ENCODE measurements around the gene KRTAP9-3.
"Not testable (repeated sequence)": the region's sequence is repeated elsewhere in the genome, so short reads cannot be mapped to it uniquely, and the experiment has no call there.

Gene KRTAP9-3

DNA sequence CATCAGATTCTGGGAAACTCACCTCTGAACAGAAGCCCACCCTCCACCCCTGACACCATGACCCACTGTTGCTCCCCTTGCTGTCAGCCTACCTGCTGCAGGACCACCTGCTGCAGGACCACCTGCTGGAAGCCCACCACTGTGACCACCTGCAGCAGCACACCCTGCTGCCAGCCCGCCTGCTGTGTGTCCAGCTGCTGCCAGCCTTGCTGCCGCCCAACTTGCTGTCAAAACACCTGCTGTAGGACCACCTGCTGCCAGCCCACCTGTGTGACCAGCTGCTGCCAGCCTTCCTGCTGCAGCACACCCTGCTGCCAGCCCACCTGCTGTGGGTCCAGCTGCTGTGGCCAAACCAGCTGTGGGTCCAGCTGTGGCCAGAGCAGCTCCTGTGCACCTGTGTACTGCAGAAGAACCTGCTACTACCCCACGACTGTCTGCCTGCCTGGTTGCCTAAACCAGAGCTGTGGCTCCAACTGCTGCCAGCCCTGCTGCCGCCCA lies 5.6 kb upstream of the KRTAP9-3 start, which contains the start of gene KRTAP9-2:
TSS of gene KRTAP9-2 (plus strand) at position 51 of the 498 bp plus-strand sequence. CDS start at position 58, 7 bp downstream.
- not testable (repeated sequence) for H3K4me1 Mint-ChIP-seq; H3K4me3 Mint-ChIP-seq; H3K9me3 Mint-ChIP-seq; ATAC-seq (ENCODE audit: low read depth); H3K36me3 Mint-ChIP-seq; H3K27ac Mint-ChIP-seq; H3K27me3 Mint-ChIP-seq; DNase-seq (ENCODE audit: low spot score in 2 of 2)

DNA sequence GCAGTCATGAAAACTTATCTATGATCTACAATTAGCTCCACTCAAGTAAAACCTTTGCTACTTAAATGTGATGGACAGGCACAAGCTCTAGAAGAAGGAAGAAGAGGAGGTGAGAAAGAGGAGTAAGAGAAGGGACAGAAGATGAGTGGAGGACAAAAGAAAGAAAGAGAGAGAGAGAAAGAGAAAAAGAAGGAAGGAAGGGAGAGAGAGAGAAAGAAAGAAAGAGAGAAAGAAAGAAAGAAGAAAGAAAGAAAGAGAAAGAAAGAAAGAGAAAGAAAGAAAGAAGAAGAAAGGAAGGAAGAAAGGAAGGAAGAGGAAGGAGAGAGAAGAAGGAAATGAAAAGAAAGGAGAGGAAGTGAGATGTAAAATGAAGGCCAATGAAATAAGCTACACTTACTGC lies 2.2 kb upstream of the KRTAP9-3 start:
- H3K4me1 Mint-ChIP-seq = peaks cover 3% of the 10 kb centered on the region
- no peak for ATAC-seq (ENCODE audit: low read depth)

DNA sequence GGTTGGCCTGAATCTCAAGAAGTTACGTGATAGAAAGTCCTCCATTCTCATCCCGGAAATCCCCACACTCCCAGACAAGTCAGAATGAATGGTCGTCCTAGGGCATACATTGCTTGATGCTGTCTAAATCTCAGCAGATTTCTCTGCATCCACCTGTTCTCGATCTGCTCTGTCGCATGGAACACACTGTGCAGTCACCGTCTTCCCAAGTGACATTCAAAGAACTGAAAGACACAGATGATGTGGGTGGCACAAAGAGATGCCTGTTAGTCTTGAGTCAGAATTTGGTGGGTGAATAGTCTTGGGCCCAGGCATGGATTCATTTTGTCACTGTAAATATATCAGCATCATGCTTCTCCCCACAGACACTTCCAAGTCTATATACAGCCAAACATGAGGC lies 518 bp upstream of the KRTAP9-3 start:
- Mint-ChIP-seq H3K4me1 (peaks cover 6% of the 10 kb centered on the region), H3K9me3 (peaks cover 2% of the 10 kb centered on the region), H3K27ac (no peak overlapping the region), H3K27me3 (peaks cover 29% of the 10 kb centered on the region), H3K4me3 (no peak overlapping the region), H3K36me3 (peaks cover 2% of the 10 kb centered on the region)
- no peak for DNase-seq (ENCODE audit: low spot score in 2 of 2)
- no peak for ATAC-seq (ENCODE audit: low read depth)

More for the DNA sequence above, 2.2 kb upstream of the KRTAP9-3 start:
- Mint-ChIP-seq H3K27me3 (peaks cover 20% of the 10 kb centered on the region), H3K36me3 (peaks cover 2% of the 10 kb centered on the region), H3K9me3 (peaks cover 2% of the 10 kb centered on the region), H3K4me3 (no peak overlapping the region), H3K27ac (no peak overlapping the region)
- DNase-seq (ENCODE audit: low spot score in 2 of 2) = no peak

DNA sequence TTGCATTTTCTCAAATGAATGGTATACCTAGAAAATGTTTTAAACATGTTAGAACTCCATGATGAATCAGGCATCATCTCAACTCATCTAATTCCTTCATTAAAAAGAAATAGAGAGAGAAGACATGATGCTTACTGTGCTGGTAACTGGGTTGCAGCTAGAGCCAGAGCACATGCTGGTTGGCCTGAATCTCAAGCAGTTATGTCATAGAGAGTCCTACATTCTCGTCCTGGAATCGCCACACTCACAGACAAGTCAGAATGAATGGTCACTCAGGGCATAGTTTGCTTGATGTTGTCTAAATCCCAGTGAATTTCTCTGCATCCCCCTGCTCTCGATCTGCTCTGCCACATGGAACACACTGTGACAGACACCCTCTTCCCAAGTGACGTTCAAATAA lies 4.9 kb downstream of the KRTAP9-3 start:
- H3K4me1 Mint-ChIP-seq; H3K4me3 Mint-ChIP-seq; H3K27ac Mint-ChIP-seq; H3K36me3 Mint-ChIP-seq; DNase-seq (ENCODE audit: low spot score in 2 of 2); H3K9me3 Mint-ChIP-seq; ATAC-seq (ENCODE audit: low read depth): not testable (repeated sequence)
- H3K27me3 Mint-ChIP-seq = peaks cover 43% of the 10 kb centered on the region

DNA sequence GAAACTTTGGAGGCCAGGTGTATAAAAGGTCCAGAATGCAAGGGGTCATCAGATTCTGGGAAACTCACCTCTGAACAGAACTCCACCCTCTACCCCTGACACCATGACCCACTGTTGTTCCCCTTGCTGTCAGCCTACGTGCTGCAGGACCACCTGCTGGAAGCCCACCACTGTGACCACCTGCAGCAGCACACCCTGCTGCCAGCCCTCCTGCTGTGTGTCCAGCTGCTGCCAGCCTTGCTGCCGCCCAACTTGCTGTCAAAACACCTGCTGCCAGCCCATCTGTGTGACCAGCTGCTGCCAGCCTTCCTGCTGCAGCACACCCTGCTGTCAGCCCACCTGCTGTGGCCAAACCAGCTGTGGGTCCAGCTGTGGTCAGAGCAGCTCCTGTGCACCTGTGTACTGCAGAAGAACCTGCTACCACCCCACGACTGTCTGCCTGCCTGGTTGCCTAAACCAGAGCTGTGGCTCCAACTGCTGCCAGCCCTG lies 5.7 kb downstream of the KRTAP9-3 start, which contains the start of gene KRTAP9-8:
TSS of gene KRTAP9-8 (plus strand) at position 51 of the 489 bp plus-strand sequence. CDS start at position 104, 53 bp downstream.
- not testable (repeated sequence) for DNase-seq (ENCODE audit: low spot score in 2 of 2); H3K4me3 Mint-ChIP-seq; H3K4me1 Mint-ChIP-seq; ATAC-seq (ENCODE audit: low read depth); H3K9me3 Mint-ChIP-seq; H3K27ac Mint-ChIP-seq; H3K36me3 Mint-ChIP-seq
- peaks cover 41% of the 10 kb centered on the region for H3K27me3 Mint-ChIP-seq

DNA sequence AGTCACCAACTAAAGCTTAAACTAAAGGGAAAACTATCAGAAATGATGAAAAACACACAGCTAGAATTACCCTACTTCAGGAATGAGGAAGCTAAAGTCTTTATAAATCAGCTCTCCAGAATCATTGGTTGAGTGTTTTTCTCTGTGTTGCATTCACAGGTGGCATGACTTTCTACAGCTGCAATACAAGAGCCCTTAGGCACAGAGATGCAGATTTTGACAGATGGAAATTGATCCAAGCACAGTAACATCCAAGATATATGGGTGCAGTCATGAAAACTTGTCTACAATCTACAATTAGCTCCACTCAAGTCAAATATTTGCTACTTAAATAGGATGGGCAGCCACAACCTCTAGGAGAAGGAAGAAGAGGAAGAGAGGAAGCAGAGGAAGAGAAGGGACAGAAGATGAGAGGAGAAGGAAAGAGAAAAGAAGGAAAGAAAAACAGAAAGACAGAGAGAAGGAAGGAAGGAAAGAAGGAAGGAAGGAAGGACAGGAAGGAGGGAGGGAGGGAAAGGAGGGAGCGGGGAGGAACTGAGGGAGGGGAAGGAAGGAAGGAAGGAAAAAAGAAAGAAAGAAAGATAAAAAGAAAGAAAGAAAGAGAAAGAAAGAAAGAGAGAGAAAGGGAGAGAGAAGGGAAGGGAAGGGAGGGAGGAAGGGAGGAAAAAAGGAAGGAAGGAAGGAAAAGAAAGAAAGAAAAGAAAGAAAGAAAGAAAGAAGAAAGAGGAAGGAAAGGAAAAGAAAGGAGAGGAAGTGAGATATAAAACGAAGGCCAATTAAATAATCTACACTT lies 14.9 kb downstream of the KRTAP9-3 start:
- not testable (repeated sequence) for H3K27me3 Mint-ChIP-seq; H3K9me3 Mint-ChIP-seq; DNase-seq (ENCODE audit: low spot score in 2 of 2); H3K4me1 Mint-ChIP-seq; ATAC-seq (ENCODE audit: low read depth); H3K36me3 Mint-ChIP-seq; H3K4me3 Mint-ChIP-seq
- peak overlapping the region; percentile 10 for H3K27ac Mint-ChIP-seq

DNA sequence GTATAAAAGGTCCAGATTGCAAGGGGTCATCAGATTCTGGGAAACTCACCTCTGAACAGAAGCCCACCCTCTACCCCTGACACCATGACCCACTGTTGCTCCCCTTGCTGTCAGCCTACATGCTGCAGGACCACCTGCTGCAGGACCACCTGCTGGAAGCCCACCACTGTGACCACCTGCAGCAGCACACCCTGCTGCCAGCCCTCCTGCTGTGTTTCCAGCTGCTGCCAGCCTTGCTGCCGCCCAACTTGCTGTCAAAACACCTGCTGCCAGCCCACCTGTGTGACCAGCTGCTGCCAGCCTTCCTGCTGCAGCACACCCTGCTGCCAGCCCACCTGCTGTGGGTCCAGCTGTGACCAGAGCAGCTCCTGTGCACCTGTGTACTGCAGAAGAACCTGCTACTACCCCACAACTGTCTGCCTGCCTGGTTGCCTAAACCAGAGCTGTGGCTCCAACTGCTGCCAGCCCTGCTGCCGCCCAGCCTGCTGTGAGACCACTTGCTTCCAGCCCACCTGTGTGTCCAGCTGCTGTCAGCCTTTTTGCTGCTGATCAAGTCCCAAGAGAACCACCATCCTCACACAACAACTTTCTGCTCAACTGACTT lies 17.5 kb downstream of the KRTAP9-3 start, which contains the start of gene KRTAP9-4:
TSS of gene KRTAP9-4 (plus strand) at position 51 of the 604 bp plus-strand sequence. CDS start at position 85, 34 bp downstream.
- ATAC-seq (ENCODE audit: low read depth); H3K36me3 Mint-ChIP-seq; H3K4me3 Mint-ChIP-seq; H3K9me3 Mint-ChIP-seq; H3K4me1 Mint-ChIP-seq; H3K27ac Mint-ChIP-seq; DNase-seq (ENCODE audit: low spot score in 2 of 2): not testable (repeated sequence)
- peaks cover 11% of the 10 kb centered on the region for H3K27me3 Mint-ChIP-seq

DNA sequence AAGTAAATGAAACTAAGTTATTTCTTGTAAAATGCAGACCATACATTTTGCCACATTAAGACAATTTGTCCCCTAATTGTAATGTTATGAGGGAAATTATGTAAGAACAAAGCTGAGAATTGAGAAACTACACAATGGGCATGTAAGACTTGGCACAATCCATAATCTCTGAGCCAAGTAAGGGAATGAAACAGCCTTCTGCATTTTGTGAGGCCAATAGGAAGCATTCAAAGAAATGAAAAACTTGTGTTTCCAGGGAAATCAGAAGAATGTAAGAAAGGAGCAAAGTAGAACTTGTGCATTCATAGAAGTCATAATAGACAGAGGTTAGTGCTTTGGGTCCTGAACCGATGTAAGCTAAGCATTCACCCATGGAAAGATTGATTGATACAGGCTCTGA lies 19.0 kb downstream of the KRTAP9-3 start:
- no peak for DNase-seq (ENCODE audit: low spot score in 2 of 2)
- Mint-ChIP-seq H3K27me3 (peaks cover 16% of the 10 kb centered on the region), H3K4me1 (peaks cover 6% of the 10 kb centered on the region), H3K9me3 (no peaks in the 10 kb centered on the region), H3K27ac (no peak overlapping the region), H3K36me3 (no peaks in the 10 kb centered on the region), H3K4me3 (no peak overlapping the region)
- ATAC-seq (ENCODE audit: low read depth) = no peak

DNA sequence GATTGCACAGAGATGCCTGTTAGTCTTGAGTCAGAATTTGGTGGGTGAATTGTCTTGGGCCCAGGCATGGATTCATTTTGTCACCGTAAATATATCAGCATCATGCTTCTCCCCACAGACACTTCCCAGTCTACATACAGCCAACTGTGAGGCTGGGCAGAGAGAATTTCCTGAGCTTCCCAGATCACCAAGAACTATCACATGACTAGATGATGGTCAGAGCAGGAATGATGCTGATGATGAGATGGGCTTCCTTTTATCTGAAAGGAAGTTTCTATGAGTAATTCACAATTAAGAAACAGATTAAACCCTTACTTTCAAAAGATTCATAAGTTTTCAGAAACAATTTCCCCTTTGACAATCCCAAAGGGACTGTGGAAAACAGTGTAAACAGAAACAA lies 22.6 kb downstream of the KRTAP9-3 start:
- ATAC-seq (ENCODE audit: low read depth) (no peak), DNase-seq (ENCODE audit: low spot score in 2 of 2) (no peak)
- Mint-ChIP-seq H3K9me3 (no peaks in the 10 kb centered on the region), H3K27ac (no peak overlapping the region), H3K27me3 (peaks cover 40% of the 10 kb centered on the region), H3K36me3 (no peaks in the 10 kb centered on the region), H3K4me1 (peaks cover 6% of the 10 kb centered on the region), H3K4me3 (no peak overlapping the region)

GRCh38 chr17:41255381-41256290 lies 23.4 kb downstream of the KRTAP9-3 start, which contains the start of gene KRTAP9-9:
TSS of gene KRTAP9-9 (plus strand) at chr17:41255384.
- not testable (repeated sequence) for H3K9me3 Mint-ChIP-seq; H3K27ac Mint-ChIP-seq; H3K4me1 Mint-ChIP-seq; DNase-seq (ENCODE audit: low spot score in 2 of 2); H3K36me3 Mint-ChIP-seq; ATAC-seq (ENCODE audit: low read depth); H3K4me3 Mint-ChIP-seq
- H3K27me3 Mint-ChIP-seq = peaks cover 38% of the 10 kb centered on the region

DNA sequence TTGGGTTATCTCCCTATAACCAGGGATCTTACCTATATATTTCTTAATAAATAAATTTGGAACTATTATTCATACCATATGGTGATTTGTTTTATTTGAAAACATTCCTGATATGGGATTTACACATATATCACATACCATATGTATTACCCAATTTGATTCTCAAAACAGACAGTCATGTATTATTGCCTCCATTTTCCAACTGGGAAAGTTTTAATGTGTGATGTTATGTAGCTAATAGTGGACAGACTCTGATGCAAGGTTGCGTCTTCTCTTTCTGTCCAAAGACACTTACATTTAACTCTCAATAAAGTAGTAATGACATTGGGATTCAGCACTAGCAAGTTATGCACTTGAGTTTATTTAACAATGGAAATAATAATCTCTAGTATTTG lies 24.0 kb downstream of the KRTAP9-3 start:
- Mint-ChIP-seq H3K4me3 (no peak overlapping the region), H3K4me1 (peaks cover 4% of the 10 kb centered on the region), H3K27me3 (peaks cover 38% of the 10 kb centered on the region), H3K9me3 (no peaks in the 10 kb centered on the region), H3K27ac (no peak overlapping the region), H3K36me3 (no peaks in the 10 kb centered on the region)
- no peak for ATAC-seq (ENCODE audit: low read depth)
- DNase-seq (ENCODE audit: low spot score in 2 of 2) = no peak

DNA sequence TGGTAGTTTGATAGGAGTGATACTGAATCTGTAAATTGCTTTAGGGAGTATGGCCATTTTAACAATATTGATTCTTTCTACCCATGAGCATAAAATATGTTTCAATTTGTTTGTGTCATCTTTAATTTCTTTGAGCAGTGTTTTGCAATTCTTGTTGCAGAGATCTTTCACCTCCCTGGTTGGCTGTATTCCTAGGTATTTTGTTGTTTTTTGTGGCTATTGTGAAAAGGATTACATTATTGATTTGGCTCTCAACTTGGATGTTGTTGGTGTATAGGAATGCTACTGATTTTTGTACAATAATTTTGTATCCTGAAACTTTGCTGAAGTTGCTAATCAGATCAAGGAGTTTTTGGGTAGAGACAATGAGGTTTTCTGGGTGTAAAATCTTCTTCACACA lies 26.2 kb downstream of the KRTAP9-3 start:
- Mint-ChIP-seq H3K4me1 (peaks cover 3% of the 10 kb centered on the region), H3K9me3 (no peaks in the 10 kb centered on the region), H3K27ac (no peak overlapping the region), H3K27me3 (peaks cover 38% of the 10 kb centered on the region), H3K36me3 (no peaks in the 10 kb centered on the region), H3K4me3 (no peak overlapping the region)
- DNase-seq (ENCODE audit: low spot score in 2 of 2) = no peak
- ATAC-seq (ENCODE audit: low read depth) = no peak

- ATAC-seq (ENCODE audit: low read depth) (no peak), DNase-seq (ENCODE audit: low spot score in 2 of 2) (no peak)
- no peak overlapping the region for H3K4me3 Mint-ChIP-seq
- H3K27ac Mint-ChIP-seq = no peak overlapping the region
- peaks cover 6% of the 10 kb centered on the region for H3K4me1 Mint-ChIP-seq
- no peaks in the 10 kb centered on the region for H3K36me3 Mint-ChIP-seq
- H3K9me3 Mint-ChIP-seq = no peaks in the 10 kb centered on the region
- H3K27me3 Mint-ChIP-seq = peaks cover 25% of the 10 kb centered on the region
These were observed 31.0 kb downstream of the KRTAP9-3 start for GRCh38 chr17:41263212-41263611.

Measured in memory B cell (primary cell).